HG03066 (cell line): Measurements from ENCODE around the gene LRRC8D.
A peak's percentile ranks its signal among the peaks of the same experiment; 100 is the strongest.

ENCODE experiments used
- ATAC-seq: cut with Tn5 transposase; IDR thresholded peaks from one replicate; pipeline ENCODE4 v1.9.1; 2021; ENCODE audit warnings: low read depth; ENCODE audit not compliant: unreplicated experiment

LRRC8D gene

GRCh38 chr1:89953131-89953626, 132.3 kb downstream of the LRRC8D start:
- ATAC-seq = peak; percentile 46

GRCh38 chr1:89953929-89954328, 133.1 kb downstream of the LRRC8D start:
- ATAC-seq = no peak

GRCh38 chr1:89954401-89954800, 133.6 kb downstream of the LRRC8D start:
- no peak for ATAC-seq

GRCh38 chr1:89955311-89956205, 134.7 kb downstream of the LRRC8D start:
- no peak for ATAC-seq

GRCh38 chr1:89957107-89957506, 136.3 kb downstream of the LRRC8D start:
- no peak for ATAC-seq

GRCh38 chr1:89958851-89959654, 138.2 kb downstream of the LRRC8D start:
- ATAC-seq = no peak

GRCh38 chr1:89959719-89960118, 138.9 kb downstream of the LRRC8D start:
- ATAC-seq = no peak

GRCh38 chr1:89962024-89962741, 141.4 kb downstream of the LRRC8D start:
- no peak for ATAC-seq

- no peak for ATAC-seq
These were observed 141.9 kb downstream of the LRRC8D start for GRCh38 chr1:89962742-89963075.

- ATAC-seq = no peak
These were observed 144.4 kb downstream of the LRRC8D start for GRCh38 chr1:89965193-89965768.

GRCh38 chr1:89966656-89967055, 145.8 kb downstream of the LRRC8D start:
- ATAC-seq = no peak

GRCh38 chr1:89971600-89971999, 150.8 kb downstream of the LRRC8D start:
- ATAC-seq = peak; percentile 78

- ATAC-seq = no peak
These were observed 151.2 kb downstream of the LRRC8D start for GRCh38 chr1:89972024-89972423.

GRCh38 chr1:89973471-89974127, 152.8 kb downstream of the LRRC8D start:
- no peak for ATAC-seq

- no peak for ATAC-seq
These were observed 153.4 kb downstream of the LRRC8D start for GRCh38 chr1:89974256-89974655.

- ATAC-seq = no peak
These were observed 154.1 kb downstream of the LRRC8D start for GRCh38 chr1:89974696-89975470.

GRCh38 chr1:89975540-89976125, 154.8 kb downstream of the LRRC8D start:
- ATAC-seq = no peak

GRCh38 chr1:89978755-89979154, 157.9 kb downstream of the LRRC8D start:
- ATAC-seq = no peak

- no peak for ATAC-seq
These were observed 159.8 kb downstream of the LRRC8D start for GRCh38 chr1:89980605-89981004.
